Testis (tissue), 3 donors: ENCODE measurements around the gene MCCD1. TPM values are rescaled to one million over a fixed set of nuclear protein-coding genes. Genes with fewer than 3 reads are reported as not detected.
"Not testable (repeated sequence)": the region's sequence is repeated elsewhere in the genome, so short reads cannot be mapped to it uniquely, and the experiment has no call there.

Source experiments
- DNase-seq: peaks from one replicate; pipeline ENCODE4 v3.0.0-alpha.2; 2019
- H3K27ac ChIP-seq, 2 donors: fragments of 200-600 bp; sonication (generic); one replicate each; pipeline ENCODE4 v1.5.1; 2019
- H3K27me3 ChIP-seq: fragments of 200-600 bp; sonication (generic); one replicate; pipeline ENCODE4 v1.5.1; 2019
- H3K36me3 ChIP-seq: fragments of 200-600 bp; sonication (generic); one replicate; pipeline ENCODE4 v1.5.1; 2017; ENCODE audit warnings: low read depth; ENCODE audit errors: missing control alignments
- H3K4me1 ChIP-seq: fragments of 200-600 bp; sonication (generic); one replicate; pipeline ENCODE4 v1.5.1; 2019
- H3K4me3 ChIP-seq, 2 donors: fragments of 200-600 bp; sonication (generic); one replicate each; pipeline ENCODE4 v1.5.1; 2017 to 2019
- H3K9me3 ChIP-seq: fragments of 200-600 bp; sonication (generic); one replicate; pipeline ENCODE4 v1.5.1; 2017
- CTCF ChIP-seq, 3 experiments: fragments of 450-650 bp in 2 of 3; fragments of 200-600 bp in 1 of 3; sonication (generic) in 1 of 3; IDR thresholded peaks; one replicate each; pipeline ENCODE4 v1.5.1; 2016 to 2019; ENCODE audit warnings: antibody characterized with exemption in 3 of 3, mild to moderate bottlenecking in 2 of 3, moderate library complexity in 1 of 3
- POLR2A ChIP-seq: fragments of 450-650 bp; IDR thresholded peaks from one replicate; pipeline ENCODE4 v1.6.1; 2017; ENCODE audit warnings: antibody characterized with exemption, mild to moderate bottlenecking, moderate library complexity
- WGBS, 2 donors: methylation state at CpG; one replicate each; pipeline ENCODE4 v1.1.5; 2018; 5-methylcytosine and 5-hydroxymethylcytosine counted together
- intact Hi-C: fragments of 100-400 bp; cut with DNase I; formaldehyde crosslinking; loops from one replicate; pipeline ENCODE4 v1.15.1; 2023; ENCODE audit warnings: low total_unique reads
- polyA plus RNA-seq: library from polyadenylated mRNA; stranded (reverse); fragments of 350-450 nt; fragmentation: Illumina TruSeq; extraction: RNeasy Lipid Tissue Mini Kit (QIAGEN cat#74804); gene quantifications from one replicate; pipeline ENCODE4 v1.2.3, GENCODE V29; 2014; ENCODE audit warnings: low read depth, low replicate concordance; ENCODE audit not compliant: insufficient read depth
- total RNA-seq, 2 donors: library from RNA; depleted of rRNA; stranded (reverse); fragments of >200 nt; gene quantifications; one replicate each; pipeline ENCODE4 v1.2.3, GENCODE V29; 2016

Gene MCCD1
- total and polyA plus RNA-seq, 3 donors from 2014 or later: not detected

- H3K36me3 ChIP-seq: no peaks in the 10 kb centered on the region
- H3K4me3 ChIP-seq: peak overlapping the region; percentile 44 to 56
- TF ChIP-seq CTCF (IDR thresholded peaks at IDR 0.05) (no peak), POLR2A (no peak)
- intact Hi-C loops: loop anchor here (10.0 kb wide), 1 partner anchor 47 kb away; the partner anchor contains the start of gene NCR3
- no peaks in the 10 kb centered on the region for H3K9me3 ChIP-seq
- no peak for DNase-seq
- 60 to 66% methylated on average over 18 to 24 of the region's 24 CpGs for WGBS, 2 donors
- peaks cover 18% of the 10 kb centered on the region for H3K4me1 ChIP-seq
- H3K27ac ChIP-seq: peak overlapping the region; percentile 78 to 80
- H3K27me3 ChIP-seq: no peaks in the 10 kb centered on the region
Measured at GRCh38 chr6:31547727-31548543, 19.2 kb downstream of the MCCD1 start.

GRCh38 chr6:31548544-31548873, 19.7 kb downstream of the MCCD1 start:
- TF ChIP-seq POLR2A (no peak), CTCF (IDR thresholded peaks at IDR 0.05) (no peak)
- intact Hi-C loops: loop anchor here (10.0 kb wide), 1 partner anchor 46 kb away; the partner anchor contains the start of gene NCR3
- Histone ChIP-seq H3K9me3 (no peaks in the 10 kb centered on the region), H3K27ac (peak overlapping the region; percentile 78 to 80), H3K27me3 (no peaks in the 10 kb centered on the region), H3K4me3 (peak overlapping the region in 1 of 2 donors; percentile 56), H3K36me3 (no peaks in the 10 kb centered on the region), H3K4me1 (peaks cover 16% of the 10 kb centered on the region)
- WGBS, 2 donors: 63 to 66% methylated on average over 2 of the region's 2 CpGs
- no peak for DNase-seq

GRCh38 chr6:31551371-31551770, 22.6 kb downstream of the MCCD1 start:
- H3K9me3 ChIP-seq, H3K4me3 ChIP-seq, H3K36me3 ChIP-seq, intact Hi-C loops, H3K27ac ChIP-seq, H3K27me3 ChIP-seq: not testable (repeated sequence)
- WGBS, 2 donors: 63 to 80% methylated on average over 5 of the region's 5 CpGs
- H3K4me1 ChIP-seq: peaks cover 13% of the 10 kb centered on the region
- DNase-seq: peak; percentile 50

GRCh38 chr6:31556307-31556706, 27.5 kb downstream of the MCCD1 start:
- Histone ChIP-seq H3K27ac (no peak overlapping the region), H3K4me1 (no peaks in the 10 kb centered on the region), H3K27me3 (no peaks in the 10 kb centered on the region), H3K36me3 (no peaks in the 10 kb centered on the region), H3K9me3 (no peaks in the 10 kb centered on the region), H3K4me3 (no peak overlapping the region)
- no peak for TF ChIP-seq POLR2A
- no peak for TF ChIP-seq CTCF (IDR thresholded peaks at IDR 0.05)
- WGBS, 2 donors: 88 to 90% methylated on average over 3 of the region's 3 CpGs
- DNase-seq: no peak
- intact Hi-C loops: no loop called here

- Histone ChIP-seq H3K9me3 (no peaks in the 10 kb centered on the region), H3K27ac (no peak overlapping the region), H3K36me3 (no peaks in the 10 kb centered on the region), H3K27me3 (no peaks in the 10 kb centered on the region), H3K4me3 (no peak overlapping the region), H3K4me1 (no peaks in the 10 kb centered on the region)
- no peak for TF ChIP-seq CTCF (IDR thresholded peaks at IDR 0.05)
- no peak for TF ChIP-seq POLR2A
- DNase-seq: no peak
- 76 to 83% methylated on average over 21 to 24 of the region's 24 CpGs for WGBS, 2 donors
- intact Hi-C loops: no loop called here
Measured at GRCh38 chr6:31557443-31558317, 28.9 kb downstream of the MCCD1 start.
